ENCODE data around the gene LRGUK. TPM values are rescaled to one million over a fixed set of nuclear protein-coding genes. Genes with fewer than 3 reads are reported as not detected.

Gene LRGUK
- polyA plus RNA-seq, 2 donors: 0.09 to 0.14 TPM

DNA sequence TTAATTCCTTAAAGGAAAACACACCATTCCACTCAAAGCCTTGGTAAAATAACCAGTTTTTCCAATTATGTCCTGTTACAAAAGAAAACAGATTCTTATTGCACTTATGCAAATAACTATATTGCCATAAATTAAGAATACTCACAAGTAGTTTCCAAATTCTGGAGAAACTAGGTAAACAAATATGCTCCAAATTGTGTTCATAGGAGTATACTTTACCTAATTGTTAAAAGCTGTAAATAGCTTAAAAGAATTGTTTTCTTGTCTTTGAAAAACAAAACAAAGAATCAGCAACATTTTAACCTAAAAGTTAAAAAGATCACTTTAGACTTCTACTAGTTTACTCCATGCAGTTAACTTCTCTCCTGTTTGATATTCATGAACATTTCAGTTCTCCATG lies 38.9 kb upstream of the LRGUK start:
- Histone ChIP-seq H3K27ac (ENCODE audit: low read depth in 2 of 2, low read length in 1 of 2) (no peak overlapping the region), H3K36me3 (ENCODE audit: control insufficient read depth in 2 of 2, insufficient read depth in 2 of 2, low read length in 1 of 2) (no peaks in the 10 kb centered on the region), H3K9me3 (ENCODE audit: control insufficient read depth in 2 of 2, insufficient read depth in 1 of 2, low read depth in 1 of 2, low read length in 1 of 2) (no peaks in the 10 kb centered on the region), H3K4me3 (ENCODE audit: low read depth in 1 of 2, low read length in 2 of 2) (no peak overlapping the region), H3K27me3 (ENCODE audit: control insufficient read depth in 1 of 2, insufficient read depth in 2 of 2, low read length in 2 of 2) (no peaks in the 10 kb centered on the region), H3K4me1 (ENCODE audit: control insufficient read depth in 2 of 2, insufficient read depth in 2 of 2, low read length in 1 of 2) (no peaks in the 10 kb centered on the region)

DNA sequence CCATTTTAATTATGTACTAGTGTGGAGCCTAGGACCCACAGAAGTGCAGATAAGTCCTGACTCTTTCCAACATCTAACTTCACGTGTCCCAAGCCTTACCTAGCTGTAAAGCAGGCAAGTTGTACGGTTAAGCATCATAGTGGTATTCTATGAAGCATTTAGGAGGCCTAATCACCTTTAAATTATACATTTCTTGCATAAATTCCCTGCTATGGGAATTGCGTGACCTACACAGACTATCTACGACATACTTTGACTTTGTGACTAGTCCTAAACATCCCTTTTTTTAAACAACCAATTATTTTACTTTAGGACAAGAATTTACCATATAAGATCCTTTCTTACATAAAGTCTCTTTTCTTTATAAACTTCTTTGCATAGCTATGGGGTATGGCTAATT lies 37.7 kb upstream of the LRGUK start:
- WGBS, 2 donors: 75 to 82% methylated on average over 4 of the region's 4 CpGs
- no peak overlapping the region for H3K4me3 ChIP-seq (ENCODE audit: low read depth in 1 of 2, low read length in 2 of 2)

DNA sequence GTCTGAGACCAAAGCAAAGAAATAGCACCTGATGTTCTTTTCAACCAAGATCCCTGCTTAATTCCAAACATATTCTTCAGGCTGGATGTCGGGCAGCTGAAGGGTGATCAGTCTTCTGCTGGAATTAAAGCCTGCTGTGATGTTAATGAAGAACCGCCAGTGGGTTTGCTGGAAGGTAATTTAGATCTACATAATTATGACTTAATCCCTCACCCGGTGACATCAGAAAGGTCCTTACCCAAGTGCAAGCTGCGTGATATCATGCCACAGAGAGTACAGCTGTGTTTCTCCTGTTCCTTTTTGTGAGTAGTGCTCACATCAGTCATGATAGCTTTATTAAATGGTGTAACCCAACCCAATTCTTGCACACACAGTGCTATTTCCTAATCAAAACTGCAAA lies 29.1 kb upstream of the LRGUK start:
- Histone ChIP-seq H3K36me3 (ENCODE audit: control insufficient read depth in 2 of 2, insufficient read depth in 2 of 2, low read length in 1 of 2) (no peaks in the 10 kb centered on the region), H3K27me3 (ENCODE audit: control insufficient read depth in 1 of 2, insufficient read depth in 2 of 2, low read length in 2 of 2) (no peaks in the 10 kb centered on the region), H3K9me3 (ENCODE audit: control insufficient read depth in 2 of 2, insufficient read depth in 1 of 2, low read depth in 1 of 2, low read length in 1 of 2) (no peaks in the 10 kb centered on the region), H3K4me1 (ENCODE audit: control insufficient read depth in 2 of 2, insufficient read depth in 2 of 2, low read length in 1 of 2) (no peaks in the 10 kb centered on the region), H3K27ac (ENCODE audit: low read depth in 2 of 2, low read length in 1 of 2) (no peak overlapping the region), H3K4me3 (ENCODE audit: low read depth in 1 of 2, low read length in 2 of 2) (no peak overlapping the region)
- WGBS, 2 donors: 87 to 88% methylated on average over 4 of the region's 4 CpGs

More for the DNA sequence above, 37.7 kb upstream of the LRGUK start:
- no peaks in the 10 kb centered on the region for H3K27me3 ChIP-seq (ENCODE audit: control insufficient read depth in 1 of 2, insufficient read depth in 2 of 2, low read length in 2 of 2)
- no peaks in the 10 kb centered on the region for H3K4me1 ChIP-seq (ENCODE audit: control insufficient read depth in 2 of 2, insufficient read depth in 2 of 2, low read length in 1 of 2)
- H3K9me3 ChIP-seq (ENCODE audit: control insufficient read depth in 2 of 2, insufficient read depth in 1 of 2, low read depth in 1 of 2, low read length in 1 of 2): no peaks in the 10 kb centered on the region
- no peaks in the 10 kb centered on the region for H3K36me3 ChIP-seq (ENCODE audit: control insufficient read depth in 2 of 2, insufficient read depth in 2 of 2, low read length in 1 of 2)
- H3K27ac ChIP-seq (ENCODE audit: low read depth in 2 of 2, low read length in 1 of 2): no peak overlapping the region

DNA sequence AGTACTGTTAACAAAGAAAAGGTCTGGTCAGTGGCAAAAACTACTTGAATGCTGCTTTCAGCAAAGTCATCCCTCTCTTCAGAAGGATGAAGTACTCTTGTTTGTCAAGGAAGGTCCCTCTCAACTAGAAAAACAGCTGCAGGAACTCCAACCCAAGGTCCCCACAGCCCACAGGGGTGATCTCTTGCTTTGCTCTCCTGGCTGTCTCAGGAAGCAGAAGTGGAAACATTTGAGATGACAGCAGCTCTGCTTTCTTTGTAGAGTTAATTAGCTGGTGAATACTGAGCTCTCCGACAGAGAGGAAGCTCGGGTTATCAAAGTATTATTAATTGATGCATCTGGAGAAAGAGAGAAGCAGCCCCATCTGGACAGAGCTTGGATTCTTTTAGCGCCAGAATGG lies 25.4 kb upstream of the LRGUK start:
- Histone ChIP-seq H3K4me3 (ENCODE audit: low read depth in 1 of 2, low read length in 2 of 2) (no peak overlapping the region), H3K4me1 (ENCODE audit: control insufficient read depth in 2 of 2, insufficient read depth in 2 of 2, low read length in 1 of 2) (no peaks in the 10 kb centered on the region), H3K27me3 (ENCODE audit: control insufficient read depth in 1 of 2, insufficient read depth in 2 of 2, low read length in 2 of 2) (no peaks in the 10 kb centered on the region), H3K27ac (ENCODE audit: low read depth in 2 of 2, low read length in 1 of 2) (no peak overlapping the region), H3K36me3 (ENCODE audit: control insufficient read depth in 2 of 2, insufficient read depth in 2 of 2, low read length in 1 of 2) (no peaks in the 10 kb centered on the region), H3K9me3 (ENCODE audit: control insufficient read depth in 2 of 2, insufficient read depth in 1 of 2, low read depth in 1 of 2, low read length in 1 of 2) (no peaks in the 10 kb centered on the region)
- WGBS, 2 donors: 51 to 53% methylated on average over 3 of the region's 3 CpGs

DNA sequence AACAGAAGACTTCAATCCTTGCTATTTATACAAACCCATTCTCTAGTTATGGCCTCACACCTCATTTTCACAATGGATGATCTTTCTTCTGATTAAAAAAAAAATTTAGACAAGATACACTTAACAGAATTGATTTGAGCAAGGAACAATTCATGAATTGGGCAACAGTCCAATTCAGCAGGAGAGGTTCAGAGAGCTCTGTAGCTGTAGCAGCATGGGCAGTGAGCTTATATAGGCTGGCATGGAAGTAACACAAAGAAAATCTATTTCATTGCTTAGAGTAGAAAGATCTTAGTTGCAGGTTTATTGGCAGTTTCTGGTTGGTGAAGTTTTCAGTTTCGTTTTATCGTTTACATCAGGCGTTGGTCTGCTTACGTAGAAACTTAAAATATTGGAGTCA lies 23.0 kb upstream of the LRGUK start:
- H3K36me3 ChIP-seq (ENCODE audit: control insufficient read depth in 2 of 2, insufficient read depth in 2 of 2, low read length in 1 of 2): no peaks in the 10 kb centered on the region
- H3K4me3 ChIP-seq (ENCODE audit: low read depth in 1 of 2, low read length in 2 of 2): no peak overlapping the region
- H3K27ac ChIP-seq (ENCODE audit: low read depth in 2 of 2, low read length in 1 of 2): no peak overlapping the region
- H3K9me3 ChIP-seq (ENCODE audit: control insufficient read depth in 2 of 2, insufficient read depth in 1 of 2, low read depth in 1 of 2, low read length in 1 of 2): no peaks in the 10 kb centered on the region
- H3K27me3 ChIP-seq (ENCODE audit: control insufficient read depth in 1 of 2, insufficient read depth in 2 of 2, low read length in 2 of 2): no peaks in the 10 kb centered on the region
- no peaks in the 10 kb centered on the region for H3K4me1 ChIP-seq (ENCODE audit: control insufficient read depth in 2 of 2, insufficient read depth in 2 of 2, low read length in 1 of 2)
- WGBS, 2 donors: 91 to 92% methylated on average over 4 of the region's 4 CpGs

DNA sequence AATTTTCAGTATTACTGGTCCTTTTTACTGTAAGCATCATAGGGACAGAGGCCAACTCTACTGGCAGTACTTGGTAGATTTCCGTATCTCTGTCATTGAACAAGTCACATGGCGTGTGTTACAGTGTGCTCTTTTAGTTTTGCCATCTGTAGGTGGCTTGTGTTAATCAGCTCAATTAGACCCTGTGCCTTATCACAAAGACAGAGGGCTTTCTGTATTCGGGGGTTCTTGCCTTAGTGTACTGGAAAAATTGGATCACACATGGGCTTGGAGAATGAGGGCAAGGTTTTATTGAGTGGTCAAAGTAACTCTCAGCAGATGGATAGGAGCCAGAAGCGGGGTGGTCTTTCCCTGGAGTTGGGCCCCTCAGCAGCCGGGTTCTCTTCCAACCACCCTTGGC lies 21.3 kb upstream of the LRGUK start:
- 89 to 90% methylated on average over 5 of the region's 5 CpGs for WGBS, 2 donors
- Histone ChIP-seq H3K36me3 (ENCODE audit: control insufficient read depth in 2 of 2, insufficient read depth in 2 of 2, low read length in 1 of 2) (no peaks in the 10 kb centered on the region), H3K27me3 (ENCODE audit: control insufficient read depth in 1 of 2, insufficient read depth in 2 of 2, low read length in 2 of 2) (no peaks in the 10 kb centered on the region), H3K4me1 (ENCODE audit: control insufficient read depth in 2 of 2, insufficient read depth in 2 of 2, low read length in 1 of 2) (no peaks in the 10 kb centered on the region), H3K9me3 (ENCODE audit: control insufficient read depth in 2 of 2, insufficient read depth in 1 of 2, low read depth in 1 of 2, low read length in 1 of 2) (no peaks in the 10 kb centered on the region), H3K27ac (ENCODE audit: low read depth in 2 of 2, low read length in 1 of 2) (no peak overlapping the region), H3K4me3 (ENCODE audit: low read depth in 1 of 2, low read length in 2 of 2) (no peak overlapping the region)

DNA sequence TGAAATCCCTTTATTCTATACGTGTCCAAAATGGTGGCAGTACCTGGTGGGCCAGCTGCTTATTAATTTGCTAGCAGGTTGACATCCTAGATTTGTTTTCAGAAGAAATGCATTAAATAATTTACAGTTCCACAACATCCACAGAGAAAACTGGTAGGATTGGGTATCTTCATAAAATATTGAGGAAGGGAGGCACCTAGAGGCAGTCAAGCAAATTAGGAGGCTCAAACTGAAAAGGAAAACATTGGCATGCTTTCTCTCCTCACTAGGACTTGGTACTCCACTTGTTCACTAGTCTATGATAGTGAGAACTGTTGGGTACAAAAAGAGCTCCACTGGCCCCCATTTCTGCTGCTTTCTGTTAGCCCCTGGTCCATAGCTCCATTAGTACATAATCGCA lies 18.3 kb upstream of the LRGUK start:
- 48 to 98% methylated on average over 2 of the region's 2 CpGs for WGBS, 2 donors
- H3K4me1 ChIP-seq (ENCODE audit: control insufficient read depth in 2 of 2, insufficient read depth in 2 of 2, low read length in 1 of 2): no peaks in the 10 kb centered on the region
- no peaks in the 10 kb centered on the region for H3K27me3 ChIP-seq (ENCODE audit: control insufficient read depth in 1 of 2, insufficient read depth in 2 of 2, low read length in 2 of 2)
- H3K9me3 ChIP-seq (ENCODE audit: control insufficient read depth in 2 of 2, insufficient read depth in 1 of 2, low read depth in 1 of 2, low read length in 1 of 2): no peaks in the 10 kb centered on the region
- no peaks in the 10 kb centered on the region for H3K36me3 ChIP-seq (ENCODE audit: control insufficient read depth in 2 of 2, insufficient read depth in 2 of 2, low read length in 1 of 2)
- no peak overlapping the region for H3K4me3 ChIP-seq (ENCODE audit: low read depth in 1 of 2, low read length in 2 of 2)
- no peak overlapping the region for H3K27ac ChIP-seq (ENCODE audit: low read depth in 2 of 2, low read length in 1 of 2)

DNA sequence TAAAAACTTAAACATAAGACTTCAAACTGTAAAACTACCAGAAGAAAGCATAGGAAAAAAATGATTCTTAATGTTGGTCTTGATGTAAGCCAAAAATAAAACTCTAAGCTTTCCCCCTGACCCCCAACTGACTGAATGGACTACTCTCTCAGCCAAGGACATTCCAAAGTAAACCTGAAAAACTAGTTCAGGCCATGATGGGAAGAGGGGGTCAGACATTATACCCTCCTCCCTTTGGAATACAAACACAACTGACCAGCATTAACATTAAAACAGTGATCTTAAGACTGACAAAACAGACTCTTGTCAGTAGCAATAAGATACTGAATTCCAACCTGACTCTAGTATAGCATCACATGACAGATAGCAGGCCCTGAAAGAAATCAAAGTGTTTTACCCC lies 13.5 kb upstream of the LRGUK start:
- no peak overlapping the region for H3K4me3 ChIP-seq (ENCODE audit: low read depth in 1 of 2, low read length in 2 of 2)
- no peaks in the 10 kb centered on the region for H3K27me3 ChIP-seq (ENCODE audit: control insufficient read depth in 1 of 2, insufficient read depth in 2 of 2, low read length in 2 of 2)
- no peak overlapping the region for H3K27ac ChIP-seq (ENCODE audit: low read depth in 2 of 2, low read length in 1 of 2)
- H3K4me1 ChIP-seq (ENCODE audit: control insufficient read depth in 2 of 2, insufficient read depth in 2 of 2, low read length in 1 of 2): no peaks in the 10 kb centered on the region
- H3K36me3 ChIP-seq (ENCODE audit: control insufficient read depth in 2 of 2, insufficient read depth in 2 of 2, low read length in 1 of 2): no peaks in the 10 kb centered on the region
- H3K9me3 ChIP-seq (ENCODE audit: control insufficient read depth in 2 of 2, insufficient read depth in 1 of 2, low read depth in 1 of 2, low read length in 1 of 2): no peaks in the 10 kb centered on the region

DNA sequence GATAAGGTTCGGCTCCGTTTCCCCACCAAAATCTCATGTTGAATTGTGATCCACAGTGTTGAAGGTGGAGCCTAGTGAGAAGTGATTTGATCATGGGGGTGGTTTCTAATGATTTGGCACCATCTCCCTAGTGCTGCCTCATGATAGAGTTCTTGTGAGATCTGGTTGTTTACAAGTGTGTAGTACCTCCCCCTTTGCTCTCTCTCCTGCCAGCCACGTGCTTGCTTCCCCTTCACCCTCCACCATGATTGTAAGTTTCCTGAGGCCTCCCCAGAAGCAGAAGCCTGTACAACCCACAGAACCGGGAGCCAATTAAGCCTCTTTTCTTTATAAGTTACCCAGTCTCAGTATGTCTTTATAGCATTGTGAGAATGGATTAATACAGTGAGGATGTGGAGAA lies 12.1 kb upstream of the LRGUK start:
- 78 to 83% methylated on average over 4 of the region's 4 CpGs for WGBS, 2 donors
- H3K27me3 ChIP-seq (ENCODE audit: control insufficient read depth in 1 of 2, insufficient read depth in 2 of 2, low read length in 2 of 2): no peaks in the 10 kb centered on the region
- no peak overlapping the region for H3K4me3 ChIP-seq (ENCODE audit: low read depth in 1 of 2, low read length in 2 of 2)
- no peaks in the 10 kb centered on the region for H3K9me3 ChIP-seq (ENCODE audit: control insufficient read depth in 2 of 2, insufficient read depth in 1 of 2, low read depth in 1 of 2, low read length in 1 of 2)
- no peaks in the 10 kb centered on the region for H3K36me3 ChIP-seq (ENCODE audit: control insufficient read depth in 2 of 2, insufficient read depth in 2 of 2, low read length in 1 of 2)
- no peak overlapping the region for H3K27ac ChIP-seq (ENCODE audit: low read depth in 2 of 2, low read length in 1 of 2)
- H3K4me1 ChIP-seq (ENCODE audit: control insufficient read depth in 2 of 2, insufficient read depth in 2 of 2, low read length in 1 of 2): no peaks in the 10 kb centered on the region

DNA sequence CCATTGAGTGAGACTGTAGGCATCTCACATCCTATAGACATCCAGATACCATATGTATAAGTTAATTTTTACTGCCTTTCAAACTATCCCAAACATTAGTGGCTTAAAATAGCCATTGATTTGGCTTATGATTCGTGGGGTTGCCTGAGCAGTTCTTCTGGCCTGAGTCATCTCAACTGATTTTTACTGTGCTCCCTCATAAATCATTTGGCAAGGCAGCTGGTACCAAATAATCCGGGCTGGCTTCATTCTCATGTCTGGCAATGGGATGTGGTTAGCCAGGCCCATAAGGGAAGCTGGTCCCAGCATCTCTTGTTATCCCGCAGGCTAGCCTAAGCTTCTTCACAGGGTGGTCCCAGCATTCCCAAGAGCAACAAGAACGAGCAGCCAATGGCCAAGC lies 6.7 kb upstream of the LRGUK start:
- Histone ChIP-seq H3K4me1 (ENCODE audit: control insufficient read depth in 2 of 2, insufficient read depth in 2 of 2, low read length in 1 of 2) (no peaks in the 10 kb centered on the region), H3K9me3 (ENCODE audit: control insufficient read depth in 2 of 2, insufficient read depth in 1 of 2, low read depth in 1 of 2, low read length in 1 of 2) (no peaks in the 10 kb centered on the region), H3K27ac (ENCODE audit: low read depth in 2 of 2, low read length in 1 of 2) (no peak overlapping the region), H3K27me3 (ENCODE audit: control insufficient read depth in 1 of 2, insufficient read depth in 2 of 2, low read length in 2 of 2) (no peaks in the 10 kb centered on the region), H3K4me3 (ENCODE audit: low read depth in 1 of 2, low read length in 2 of 2) (no peak overlapping the region), H3K36me3 (ENCODE audit: control insufficient read depth in 2 of 2, insufficient read depth in 2 of 2, low read length in 1 of 2) (no peaks in the 10 kb centered on the region)
- 62 to 76% methylated on average over 4 of the region's 4 CpGs for WGBS, 2 donors

Measured in esophagus (tissue), 2 donors.